Measurements from ENCODE around the gene GAGE13. TPM values are rescaled to one million over a fixed set of nuclear protein-coding genes. Genes with fewer than 3 reads are reported as not detected.
"Not testable (repeated sequence)": the region's sequence is repeated elsewhere in the genome, so short reads cannot be mapped to it uniquely, and the experiment has no call there.

The GAGE13 gene
- not detected in 2 replicates for total RNA-seq

DNA sequence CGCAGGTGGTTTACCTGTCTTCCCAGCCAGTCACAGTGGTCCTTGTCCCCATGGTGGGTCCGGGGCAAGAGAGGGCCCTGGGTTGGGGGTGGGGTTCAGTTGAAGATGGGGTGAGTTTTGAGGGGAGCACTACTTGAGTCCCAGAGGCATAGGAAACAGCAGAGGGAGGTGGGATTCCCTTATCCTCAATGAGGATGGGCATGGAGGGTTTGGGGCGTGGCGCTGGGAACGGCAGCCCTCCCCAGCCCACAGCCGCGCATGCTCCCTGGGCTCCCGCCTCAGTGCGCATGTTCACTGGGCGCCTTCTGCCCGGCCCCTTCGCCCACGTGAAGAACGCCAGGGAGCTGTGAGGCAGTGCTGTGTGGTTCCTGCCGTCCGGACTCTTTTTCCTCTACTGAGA, at the start of gene GAGE13:
Gene GAGE13, plus strand, starts transcription at position 301 of the 400 bp plus-strand sequence. CDS start 1,156 bp downstream, outside the sequence.
- not testable (repeated sequence) for DNase-seq (ENCODE audit: extremely low read depth, low read depth, low spot score)

- no peak for DNase-seq (ENCODE audit: extremely low read depth, low read depth, low spot score)
Measured at GRCh38 chrX:49282647-49283011, 48.8 kb upstream of the GAGE13 start.

DNA sequence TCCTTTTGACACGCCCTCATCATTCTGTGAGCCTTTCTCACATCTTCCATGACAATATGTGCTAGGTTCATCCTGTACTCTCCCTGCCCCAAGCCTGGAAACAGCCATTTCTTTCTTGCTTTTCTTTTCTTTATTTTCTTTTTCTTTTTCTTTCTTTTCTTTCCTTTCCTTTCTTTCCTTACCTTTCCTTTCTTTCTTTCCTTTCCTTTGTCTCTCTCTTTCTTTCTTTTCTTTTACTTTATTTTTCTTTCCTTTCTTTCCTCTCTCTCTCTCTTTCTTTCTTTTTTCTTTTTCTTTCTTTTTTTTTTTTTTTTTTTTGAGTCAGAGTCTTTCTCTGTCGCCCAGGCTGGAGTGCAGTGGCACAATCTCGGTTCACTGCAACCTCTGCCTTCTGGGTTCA, 47.2 kb upstream of the GAGE13 start:
- DNase-seq (ENCODE audit: extremely low read depth, low read depth, low spot score): no peak

DNA sequence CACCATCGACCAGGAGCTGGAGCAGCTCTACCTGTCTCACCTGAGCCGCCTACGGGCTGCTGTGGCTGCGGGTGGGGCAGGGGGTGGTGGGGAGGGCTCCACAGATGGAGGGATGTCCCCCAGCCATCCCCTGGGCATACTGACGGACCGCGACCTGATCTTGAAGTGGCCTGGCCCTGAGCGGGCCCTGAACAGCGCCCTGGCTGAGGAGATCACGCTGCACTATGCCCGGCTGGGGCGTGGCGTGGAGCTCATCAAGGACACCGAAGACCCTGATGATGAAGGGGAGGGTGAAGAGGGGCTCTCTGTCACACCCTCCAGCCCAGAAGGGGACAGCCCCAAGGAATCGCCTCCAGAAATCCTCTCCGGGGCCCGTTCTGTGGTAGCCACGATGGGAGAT, 45.2 kb upstream of the GAGE13 start:
- DNase-seq (ENCODE audit: extremely low read depth, low read depth, low spot score): no peak

DNA sequence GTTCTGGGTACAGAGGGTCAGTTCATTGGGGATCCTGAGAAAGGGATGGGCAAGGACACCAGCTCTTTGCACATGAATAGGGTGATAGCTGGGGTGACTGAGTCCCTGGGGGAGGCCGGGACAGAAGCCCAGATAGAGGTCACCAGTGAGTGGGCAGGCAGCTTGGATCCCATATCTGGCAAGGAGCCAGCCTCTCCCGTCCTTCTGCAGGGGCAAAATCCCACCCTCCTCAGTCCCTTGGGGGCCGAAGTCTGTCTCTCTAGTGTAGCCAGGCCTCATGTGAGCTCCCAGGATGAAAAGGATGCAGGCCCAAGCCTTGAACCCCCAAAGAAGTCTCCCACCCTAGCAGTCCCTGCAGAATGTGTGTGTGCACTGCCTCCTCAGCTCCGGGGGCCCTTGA, 44.8 kb upstream of the GAGE13 start:
- no peak for DNase-seq (ENCODE audit: extremely low read depth, low read depth, low spot score)

DNA sequence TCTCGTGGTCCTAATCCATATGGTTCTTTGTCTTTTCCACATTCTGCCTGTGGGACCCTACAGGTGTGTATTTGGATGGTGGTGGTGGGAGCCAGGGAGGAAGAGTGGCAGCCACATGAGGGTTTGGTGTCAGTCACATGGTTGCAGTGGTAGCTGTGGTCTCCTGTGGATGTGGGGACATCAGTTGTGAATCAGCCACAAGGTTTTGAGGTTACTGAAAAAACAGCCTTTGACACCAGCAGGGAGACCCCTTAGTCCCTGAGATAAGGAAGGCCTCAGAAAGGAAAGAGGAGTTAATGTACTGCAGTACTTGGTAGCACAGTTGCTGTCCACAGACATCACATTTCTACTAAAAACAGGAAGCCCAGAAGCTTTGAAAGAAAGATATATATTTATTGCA, 43.7 kb upstream of the GAGE13 start:
- no peak for DNase-seq (ENCODE audit: extremely low read depth, low read depth, low spot score)

DNA sequence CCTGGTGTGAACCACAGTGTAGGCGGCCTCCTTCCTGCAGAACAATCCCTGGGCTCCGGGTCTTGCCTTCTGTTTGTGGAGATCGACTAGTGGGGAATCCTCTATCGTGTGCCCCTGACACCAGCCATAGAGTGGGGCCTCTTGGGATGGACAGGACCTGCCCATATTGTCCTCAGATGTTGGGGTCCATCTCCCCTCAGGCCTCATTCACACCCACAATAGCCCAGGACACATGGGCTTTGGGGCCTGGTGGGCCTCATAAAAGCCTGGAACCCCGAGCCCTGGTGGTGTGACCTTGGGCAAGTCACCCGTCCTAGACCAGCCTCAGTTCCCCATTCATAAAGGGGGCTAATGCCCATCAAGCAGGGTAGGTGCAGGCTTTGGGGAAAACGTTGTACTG, 41.2 kb upstream of the GAGE13 start:
- DNase-seq (ENCODE audit: extremely low read depth, low read depth, low spot score): no peak

GRCh38 chrX:49291615-49292337, 39.6 kb upstream of the GAGE13 start:
- peak; percentile 25 for DNase-seq (ENCODE audit: extremely low read depth, low read depth, low spot score)

GRCh38 chrX:49292400-49293362, 38.7 kb upstream of the GAGE13 start:
- no peak for DNase-seq (ENCODE audit: extremely low read depth, low read depth, low spot score)

DNA sequence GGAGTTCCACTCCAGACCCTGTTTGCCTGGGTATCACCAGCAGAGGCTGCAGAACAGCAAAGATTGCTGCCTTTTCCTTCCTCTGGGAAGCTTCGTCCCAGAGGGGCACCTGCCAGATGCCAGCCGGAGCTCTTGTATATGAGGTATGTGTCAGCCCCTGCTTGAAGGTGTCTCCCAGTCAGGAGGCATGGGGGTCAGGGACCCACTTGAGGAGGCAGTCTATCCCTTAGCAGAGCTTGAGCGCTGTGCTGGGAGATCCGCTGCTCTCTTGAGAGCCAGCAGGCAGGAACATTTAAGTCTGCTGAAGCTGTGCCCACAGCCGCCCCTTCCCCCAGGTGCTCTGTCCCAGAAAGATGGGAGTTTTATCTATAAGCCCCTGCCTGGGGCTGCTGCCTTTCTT, 32.1 kb upstream of the GAGE13 start:
- not testable (repeated sequence) for DNase-seq (ENCODE audit: extremely low read depth, low read depth, low spot score)

- no peak for DNase-seq (ENCODE audit: extremely low read depth, low read depth, low spot score)
Measured at GRCh38 chrX:49300703-49301102, 30.7 kb upstream of the GAGE13 start.

- no peak for DNase-seq (ENCODE audit: extremely low read depth, low read depth, low spot score)
Measured at GRCh38 chrX:49303346-49303745, 28.0 kb upstream of the GAGE13 start, which contains the start of gene GAGE10. GAGE10 (plus strand) TSS chrX:49303646; CDS start chrX:49304860, 1,214 bp downstream.

DNA sequence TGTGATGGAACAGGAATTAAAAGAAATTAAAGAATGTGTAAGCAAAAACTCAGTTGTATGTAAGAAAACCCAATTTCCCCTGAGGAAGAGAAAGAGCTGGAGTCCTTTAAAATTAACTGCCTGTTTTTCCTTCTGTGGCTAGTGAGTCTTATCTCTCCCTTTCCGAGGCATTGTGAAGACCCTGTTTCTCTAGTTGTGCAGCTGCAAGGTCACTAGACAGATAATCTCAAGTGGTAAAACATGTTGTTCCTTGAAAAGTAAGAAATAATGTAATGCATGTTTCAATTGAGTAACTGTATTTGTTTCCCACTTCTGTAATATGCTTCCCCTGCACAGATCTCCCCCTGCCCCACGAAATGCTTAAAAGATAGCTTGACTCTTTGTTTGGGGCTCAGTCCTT, 23.6 kb upstream of the GAGE13 start:
- not testable (repeated sequence) for DNase-seq (ENCODE audit: extremely low read depth, low read depth, low spot score)

- no peak for DNase-seq (ENCODE audit: extremely low read depth, low read depth, low spot score)
Measured at GRCh38 chrX:49308604-49309269, 22.6 kb upstream of the GAGE13 start.

GRCh38 chrX:49309401-49309981, 21.9 kb upstream of the GAGE13 start:
- no peak for DNase-seq (ENCODE audit: extremely low read depth, low read depth, low spot score)

DNA sequence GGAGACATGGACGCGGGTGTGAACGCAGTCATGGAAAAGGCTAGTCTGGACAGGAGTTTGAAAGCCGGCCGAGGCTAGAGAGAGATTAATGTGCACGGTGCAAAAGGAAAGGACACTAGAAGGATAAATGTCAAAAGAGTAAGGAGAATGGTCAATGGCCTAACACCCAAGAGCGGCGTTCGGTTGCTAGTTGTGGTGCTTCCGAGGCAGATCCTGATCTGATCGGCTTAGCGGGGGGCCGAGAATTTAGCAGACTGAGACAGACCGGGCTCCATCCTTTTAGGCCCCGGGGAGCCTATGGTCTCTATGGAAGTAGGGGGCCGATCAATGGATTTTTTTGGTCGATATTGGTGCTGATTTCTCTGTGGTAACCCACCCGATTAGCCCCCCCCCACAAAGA, 21.0 kb upstream of the GAGE13 start:
- DNase-seq (ENCODE audit: extremely low read depth, low read depth, low spot score): no peak

DNA sequence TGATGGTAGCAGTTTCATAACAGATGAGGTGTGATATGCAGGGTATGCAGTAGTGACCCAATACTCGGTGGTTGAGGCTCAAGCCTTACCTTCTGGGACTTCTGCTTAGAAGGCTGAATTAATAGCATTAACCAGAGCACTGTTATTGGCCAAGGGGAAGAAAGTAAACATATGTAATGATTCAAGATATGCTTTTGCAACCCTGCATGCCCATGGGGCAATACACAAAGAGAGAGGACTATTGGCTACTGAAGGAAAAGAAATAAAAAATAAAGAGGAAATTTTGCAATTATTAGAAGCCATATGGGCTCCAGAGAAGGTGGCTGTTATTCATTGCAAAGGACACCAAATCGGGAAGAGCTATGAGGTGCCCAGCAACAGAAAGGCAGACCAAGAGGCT, 19.2 kb upstream of the GAGE13 start:
- no peak for DNase-seq (ENCODE audit: extremely low read depth, low read depth, low spot score)

GRCh38 chrX:49316085-49316484, 15.3 kb upstream of the GAGE13 start:
- no peak for DNase-seq (ENCODE audit: extremely low read depth, low read depth, low spot score)

DNA sequence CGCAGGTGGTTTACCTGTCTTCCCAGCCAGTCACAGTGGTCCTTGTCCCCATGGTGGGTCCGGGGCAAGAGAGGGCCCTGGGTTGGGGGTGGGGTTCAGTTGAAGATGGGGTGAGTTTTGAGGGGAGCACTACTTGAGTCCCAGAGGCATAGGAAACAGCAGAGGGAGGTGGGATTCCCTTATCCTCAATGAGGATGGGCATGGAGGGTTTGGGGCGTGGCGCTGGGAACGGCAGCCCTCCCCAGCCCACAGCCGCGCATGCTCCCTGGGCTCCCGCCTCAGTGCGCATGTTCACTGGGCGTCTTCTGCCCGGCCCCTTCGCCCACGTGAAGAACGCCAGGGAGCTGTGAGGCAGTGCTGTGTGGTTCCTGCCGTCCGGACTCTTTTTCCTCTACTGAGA, 9.6 kb upstream of the GAGE13 start, which contains the start of gene GAGE12J:
Gene GAGE12J, plus strand, starts transcription at position 301 of the 400 bp plus-strand sequence. CDS start 1,157 bp downstream, outside the sequence.
- DNase-seq (ENCODE audit: extremely low read depth, low read depth, low spot score): not testable (repeated sequence)

DNA sequence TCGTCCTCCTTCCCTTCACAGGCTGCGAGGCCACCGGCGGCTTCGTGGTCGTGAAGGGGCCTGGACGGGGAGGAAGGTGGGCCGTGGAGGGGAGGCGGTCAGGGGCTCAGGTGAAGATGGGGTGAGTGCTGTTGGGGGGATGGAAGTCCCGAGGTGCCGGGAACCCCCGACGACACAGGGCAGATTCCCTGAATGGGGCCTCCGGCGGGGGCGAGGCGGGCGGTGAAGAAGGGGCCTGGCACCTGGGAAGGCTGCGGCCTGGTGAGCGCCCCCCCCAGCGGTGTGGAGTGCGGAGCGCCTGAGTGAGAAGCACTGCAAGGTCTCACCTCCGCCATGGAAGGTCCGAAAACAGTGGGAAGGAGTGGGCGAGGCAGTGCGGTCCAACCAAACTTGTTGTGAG, 9.1 kb upstream of the GAGE13 start:
- not testable (repeated sequence) for DNase-seq (ENCODE audit: extremely low read depth, low read depth, low spot score)

DNA sequence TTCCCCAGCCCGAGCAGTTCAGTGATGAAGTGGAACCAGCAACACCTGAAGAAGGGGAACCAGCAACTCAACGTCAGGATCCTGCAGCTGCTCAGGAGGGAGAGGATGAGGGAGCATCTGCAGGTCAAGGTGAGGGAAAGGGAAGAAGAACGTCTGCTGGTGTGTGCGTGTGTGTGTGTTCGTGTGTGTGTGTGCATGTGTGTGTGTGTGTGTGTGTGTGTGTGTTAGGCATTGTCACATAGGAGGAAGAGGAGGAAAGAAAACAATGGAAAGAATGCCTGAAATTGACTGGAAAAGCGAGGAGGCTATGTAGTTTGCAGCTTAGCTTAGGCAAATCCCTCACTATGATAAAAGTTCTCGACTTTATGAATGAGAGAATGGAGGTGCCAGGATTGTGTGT, 7.6 kb upstream of the GAGE13 start:
- not testable (repeated sequence) for DNase-seq (ENCODE audit: extremely low read depth, low read depth, low spot score)

Data from glomerular endothelial cell (primary cell).